HG02759 (cell line): ENCODE measurements around the gene PLXNA4.

Experiments used
- ATAC-seq: cut with Tn5 transposase; IDR thresholded peaks from one replicate; pipeline ENCODE4 v1.9.1; 2021; ENCODE audit warnings: mild to moderate bottlenecking, moderate library complexity; ENCODE audit not compliant: unreplicated experiment

The PLXNA4 gene

GRCh38 chr7:132134814-132135445 lies 441.3 kb downstream of the PLXNA4 start:
- no peak for ATAC-seq

GRCh38 chr7:132133501-132133900 lies 442.8 kb downstream of the PLXNA4 start:
- ATAC-seq = no peak

- no peak for ATAC-seq
Measured at GRCh38 chr7:132131196-132131595, 445.1 kb downstream of the PLXNA4 start.

GRCh38 chr7:132130497-132130896 lies 445.8 kb downstream of the PLXNA4 start:
- ATAC-seq = no peak

- ATAC-seq = no peak
Measured at GRCh38 chr7:132125872-132126595, 450.2 kb downstream of the PLXNA4 start.

GRCh38 chr7:132125096-132125495 lies 451.2 kb downstream of the PLXNA4 start:
- no peak for ATAC-seq

- no peak for ATAC-seq
Measured at GRCh38 chr7:132124575-132124974, 451.7 kb downstream of the PLXNA4 start.

- no peak for ATAC-seq
Measured at GRCh38 chr7:132123773-132124172, 452.5 kb downstream of the PLXNA4 start.

GRCh38 chr7:132122901-132123300 lies 453.4 kb downstream of the PLXNA4 start:
- no peak for ATAC-seq

- ATAC-seq = no peak
Measured at GRCh38 chr7:132121987-132122386, 454.3 kb downstream of the PLXNA4 start.

GRCh38 chr7:132118641-132119040 lies 457.6 kb downstream of the PLXNA4 start:
- no peak for ATAC-seq

- no peak for ATAC-seq
Measured at GRCh38 chr7:132117636-132118035, 458.6 kb downstream of the PLXNA4 start.

- ATAC-seq = no peak
Measured at GRCh38 chr7:132117181-132117580, 459.1 kb downstream of the PLXNA4 start.

- no peak for ATAC-seq
Measured at GRCh38 chr7:132116369-132116768, 459.9 kb downstream of the PLXNA4 start.

GRCh38 chr7:132115758-132116157 lies 460.5 kb downstream of the PLXNA4 start:
- ATAC-seq = no peak

GRCh38 chr7:132115028-132115427 lies 461.2 kb downstream of the PLXNA4 start:
- no peak for ATAC-seq

- no peak for ATAC-seq
Measured at GRCh38 chr7:132114411-132114810, 461.9 kb downstream of the PLXNA4 start.

GRCh38 chr7:132113536-132114371 lies 462.5 kb downstream of the PLXNA4 start:
- ATAC-seq = no peak

- no peak for ATAC-seq
Measured at GRCh38 chr7:132112657-132113056, 463.6 kb downstream of the PLXNA4 start.

GRCh38 chr7:132112106-132112505 lies 464.2 kb downstream of the PLXNA4 start:
- no peak for ATAC-seq

- no peak for ATAC-seq
Measured at GRCh38 chr7:132110692-132111091, 465.6 kb downstream of the PLXNA4 start.

GRCh38 chr7:132109769-132110168 lies 466.5 kb downstream of the PLXNA4 start:
- ATAC-seq = no peak
